HUES6 (cell line): ENCODE data around the gene TRDMT1.
"Not testable (repeated sequence)": the region's sequence is repeated elsewhere in the genome, so short reads cannot be mapped to it uniquely, and the experiment has no call there.

Source experiments
- H3K27ac ChIP-seq: 2 replicates; pipeline ENCODE4 v1.7.0; 2013; ENCODE audit warnings: low read depth, mild to moderate bottlenecking, low read length, inconsistent platforms
- H3K27me3 ChIP-seq: 2 replicates; pipeline ENCODE4 v1.6.1; 2013; ENCODE audit warnings: low read length; ENCODE audit not compliant: control insufficient read depth, insufficient read depth
- H3K36me3 ChIP-seq: 2 replicates; pipeline ENCODE4 v1.6.1; 2013; ENCODE audit warnings: low read length; ENCODE audit not compliant: control insufficient read depth, insufficient read depth
- H3K4me1 ChIP-seq: 2 replicates; pipeline ENCODE4 v1.6.1; 2013; ENCODE audit warnings: low read length; ENCODE audit not compliant: control insufficient read depth, insufficient read depth
- H3K4me3 ChIP-seq: 2 replicates; pipeline ENCODE4 v1.5.1; 2013; ENCODE audit warnings: low read depth, low read length
- H3K9ac ChIP-seq: one replicate; pipeline ENCODE4 v1.6.1; 2013; ENCODE audit warnings: mild to moderate bottlenecking, low read length
- H3K9me3 ChIP-seq: 2 replicates; pipeline ENCODE4 v1.6.1; 2013; ENCODE audit warnings: low read depth, low read length; ENCODE audit not compliant: control insufficient read depth, insufficient read depth

TRDMT1 gene

DNA sequence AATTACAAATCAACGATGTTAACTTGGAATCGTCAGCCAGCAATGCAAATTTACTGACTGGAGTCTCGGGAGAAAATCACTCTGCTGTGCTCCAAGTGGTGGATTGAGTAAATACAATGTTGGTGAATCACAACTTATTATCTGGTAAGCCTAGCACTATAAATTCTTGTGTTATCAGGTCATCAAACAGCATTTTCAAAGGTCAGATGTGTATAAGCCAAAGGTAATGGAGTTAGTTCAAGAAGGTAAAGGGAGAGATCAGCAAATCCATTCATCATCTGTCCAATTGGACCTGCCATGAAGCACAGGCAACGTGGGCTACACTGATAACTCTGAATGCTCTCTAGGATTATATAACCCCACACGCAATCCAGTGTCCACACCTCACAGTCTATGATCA, 85.8 kb downstream of the TRDMT1 start:
- no peak overlapping the region for H3K27ac ChIP-seq
- H3K4me3 ChIP-seq: no peak overlapping the region
- H3K9me3 ChIP-seq: no peaks in the 10 kb centered on the region
- no peaks in the 10 kb centered on the region for H3K36me3 ChIP-seq
- H3K27me3 ChIP-seq: no peaks in the 10 kb centered on the region
- H3K4me1 ChIP-seq: peaks cover 3% of the 10 kb centered on the region; the same call in 1 of the 2 replicates
- no peak overlapping the region for H3K9ac ChIP-seq

DNA sequence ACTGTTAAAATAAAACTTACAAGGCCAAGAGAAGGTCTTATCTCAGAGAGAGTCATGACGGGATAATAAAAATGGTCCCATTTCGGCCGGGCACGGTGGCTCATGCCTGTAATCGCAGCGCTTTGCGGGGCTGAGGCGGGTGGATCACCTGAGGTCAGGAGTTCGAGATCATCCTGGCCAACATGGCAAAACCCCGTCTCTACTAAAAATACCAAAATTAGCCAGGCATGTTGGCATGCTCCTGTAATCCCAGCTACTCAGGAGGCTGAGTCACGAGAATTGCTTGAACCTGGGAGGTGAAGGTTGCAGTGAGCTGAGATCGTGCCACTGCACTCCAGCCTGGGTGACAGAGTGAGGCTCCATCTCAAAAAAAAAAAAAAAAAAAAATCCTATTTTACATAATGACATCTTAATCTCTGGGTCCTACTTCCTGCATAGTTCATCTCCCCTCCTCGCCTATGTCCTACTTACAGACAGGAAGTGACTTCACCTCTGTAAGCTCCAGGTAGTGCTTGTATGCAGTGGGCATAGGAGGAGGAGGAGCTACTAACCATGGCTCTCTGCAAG, 86.5 kb downstream of the TRDMT1 start:
- not testable (repeated sequence) for H3K27ac ChIP-seq, H3K4me3 ChIP-seq, H3K9ac ChIP-seq, H3K36me3 ChIP-seq, H3K4me1 ChIP-seq, H3K27me3 ChIP-seq, H3K9me3 ChIP-seq

DNA sequence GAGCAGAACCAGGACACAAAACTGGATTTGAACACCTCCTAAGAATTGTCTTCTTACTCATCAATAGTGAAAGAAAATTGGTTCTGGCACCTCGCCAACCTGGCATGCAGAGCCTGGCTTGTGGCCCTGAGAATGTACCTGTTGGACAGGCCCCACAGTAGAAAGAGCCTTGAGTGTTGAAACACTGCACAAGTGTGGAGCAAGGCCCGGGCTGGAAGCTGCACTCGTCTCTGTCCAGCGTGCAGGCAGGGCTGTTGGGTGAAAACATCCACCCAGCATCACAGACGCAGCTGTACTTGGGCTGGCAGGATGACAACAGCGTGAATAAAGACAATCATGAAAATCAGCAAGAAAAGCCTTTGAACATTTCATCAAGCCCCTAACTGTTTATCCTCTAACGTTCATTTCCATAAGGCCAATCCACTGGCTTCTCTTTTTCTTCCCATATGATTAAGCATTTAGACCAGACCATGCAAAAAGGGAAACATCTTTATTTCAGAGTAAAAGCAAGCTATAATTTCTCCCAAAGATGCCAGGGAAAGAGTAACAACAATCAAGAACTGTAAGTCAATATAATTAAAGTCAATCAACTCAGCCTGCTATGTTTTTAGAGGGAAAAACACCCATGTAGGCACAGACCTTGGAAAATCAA, 87.5 kb downstream of the TRDMT1 start:
- Histone ChIP-seq H3K4me1 (peaks cover 3% of the 10 kb centered on the region; the same call in 1 of the 2 replicates), H3K36me3 (no peaks in the 10 kb centered on the region), H3K4me3 (no peak overlapping the region), H3K27ac (no peak overlapping the region), H3K9me3 (no peaks in the 10 kb centered on the region), H3K27me3 (no peaks in the 10 kb centered on the region), H3K9ac (no peak overlapping the region)

DNA sequence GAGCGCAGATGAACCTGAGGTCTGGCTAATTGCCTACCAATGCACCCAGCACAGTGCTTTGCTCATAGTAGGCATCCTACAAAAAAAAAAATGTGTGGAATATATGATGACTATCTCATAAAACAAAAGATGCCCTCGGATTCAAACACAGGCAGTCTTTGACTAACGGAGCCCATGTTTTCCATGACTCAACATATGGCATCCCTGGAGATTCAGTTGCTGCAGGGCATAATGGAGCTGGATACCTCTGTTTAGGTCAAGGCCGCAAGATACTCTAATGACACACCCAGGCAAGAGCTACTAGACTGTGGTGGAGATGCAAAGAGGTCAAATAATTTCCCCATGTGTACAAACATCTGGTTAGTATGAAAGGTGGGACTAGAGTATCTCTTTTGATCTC, 88.1 kb downstream of the TRDMT1 start:
- Histone ChIP-seq H3K9me3 (no peaks in the 10 kb centered on the region), H3K9ac (no peak overlapping the region), H3K27me3 (no peaks in the 10 kb centered on the region), H3K4me3 (no peak overlapping the region), H3K27ac (no peak overlapping the region), H3K4me1 (peaks cover 3% of the 10 kb centered on the region; the same call in 1 of the 2 replicates), H3K36me3 (no peaks in the 10 kb centered on the region)

DNA sequence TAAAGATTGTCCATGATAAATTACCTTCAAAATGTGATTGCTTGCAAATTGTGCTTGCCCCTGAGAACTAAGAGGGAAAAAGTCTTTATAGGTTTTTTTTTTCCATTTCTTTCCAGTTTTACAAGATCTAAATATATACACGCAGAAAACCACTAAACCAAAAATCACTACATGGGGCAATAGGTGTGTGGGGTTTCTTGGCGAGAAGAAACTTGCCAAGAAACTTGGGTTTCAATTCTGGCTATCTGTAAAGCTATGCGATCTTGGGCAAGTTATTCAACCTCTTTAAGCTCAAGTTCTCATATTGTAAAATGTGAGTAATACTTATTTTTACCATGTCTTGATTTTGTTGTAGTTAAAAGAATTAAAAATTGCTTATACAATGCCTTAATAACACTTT, 88.9 kb downstream of the TRDMT1 start:
- Histone ChIP-seq H3K36me3 (no peaks in the 10 kb centered on the region), H3K9ac (no peak overlapping the region), H3K27me3 (no peaks in the 10 kb centered on the region), H3K9me3 (no peaks in the 10 kb centered on the region), H3K27ac (no peak overlapping the region), H3K4me3 (no peak overlapping the region), H3K4me1 (peaks cover 3% of the 10 kb centered on the region; the same call in 1 of the 2 replicates)

DNA sequence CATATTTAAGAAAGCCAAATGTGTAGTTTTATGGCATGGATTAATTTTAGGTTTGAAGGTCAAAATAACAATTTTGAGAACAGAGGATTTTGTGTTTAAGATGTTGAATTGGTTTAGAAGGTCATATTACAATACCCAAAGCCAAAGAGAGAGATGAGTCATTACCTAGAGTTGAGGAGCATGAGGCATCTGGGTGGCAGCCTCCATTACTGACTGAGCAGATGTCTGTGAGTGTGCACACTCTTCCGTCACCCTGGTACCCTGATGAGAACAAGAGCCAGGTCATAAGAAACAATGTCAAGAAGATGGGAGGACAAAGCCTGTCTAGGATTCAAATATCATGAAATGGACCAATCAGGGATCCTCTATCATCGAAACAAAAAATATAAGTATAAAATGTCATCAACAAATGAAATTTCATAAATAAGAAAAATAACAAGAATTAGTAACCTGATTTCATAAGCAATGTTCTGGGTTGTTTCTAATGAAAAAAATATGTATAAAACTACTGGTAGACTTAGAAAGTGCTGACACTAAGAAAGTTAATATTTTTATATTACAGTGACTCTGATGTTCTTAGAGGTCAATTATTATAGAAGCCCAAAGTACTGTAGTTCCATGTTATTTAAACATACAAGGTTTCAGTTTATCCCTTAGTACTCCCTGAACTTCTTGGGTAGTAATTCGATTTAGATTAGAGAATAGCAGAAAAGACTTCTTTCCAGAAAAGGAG, 91.8 kb downstream of the TRDMT1 start:
- Histone ChIP-seq H3K4me3 (no peak overlapping the region), H3K27ac (no peak overlapping the region), H3K36me3 (no peaks in the 10 kb centered on the region)

DNA sequence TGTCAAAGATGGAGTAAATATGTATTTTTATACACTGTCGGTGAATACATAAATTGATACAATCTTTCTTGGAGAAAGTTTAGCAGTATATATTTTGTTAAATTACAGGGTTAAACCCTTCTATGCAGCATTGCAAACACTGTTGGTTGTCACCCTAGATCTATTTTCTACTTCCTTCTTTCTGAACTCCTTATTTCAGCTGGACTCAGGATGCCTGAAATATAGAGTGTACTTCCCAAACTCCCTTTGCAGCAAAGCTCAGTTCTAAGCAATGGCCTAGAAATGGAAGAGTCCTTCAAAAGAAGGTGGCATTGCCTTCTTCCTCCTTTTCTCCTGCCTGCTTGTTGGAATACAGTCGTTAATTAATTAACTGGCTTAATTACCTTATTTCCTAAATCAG, 92.4 kb downstream of the TRDMT1 start:
- Histone ChIP-seq H3K27ac (no peak overlapping the region), H3K4me1 (no peaks in the 10 kb centered on the region), H3K9me3 (no peaks in the 10 kb centered on the region), H3K27me3 (no peaks in the 10 kb centered on the region), H3K9ac (no peak overlapping the region), H3K4me3 (no peak overlapping the region), H3K36me3 (no peaks in the 10 kb centered on the region)

More for the DNA sequence above, 91.8 kb downstream of the TRDMT1 start:
- Histone ChIP-seq H3K9me3 (no peaks in the 10 kb centered on the region), H3K4me1 (no peaks in the 10 kb centered on the region), H3K9ac (no peak overlapping the region), H3K27me3 (no peaks in the 10 kb centered on the region)

DNA sequence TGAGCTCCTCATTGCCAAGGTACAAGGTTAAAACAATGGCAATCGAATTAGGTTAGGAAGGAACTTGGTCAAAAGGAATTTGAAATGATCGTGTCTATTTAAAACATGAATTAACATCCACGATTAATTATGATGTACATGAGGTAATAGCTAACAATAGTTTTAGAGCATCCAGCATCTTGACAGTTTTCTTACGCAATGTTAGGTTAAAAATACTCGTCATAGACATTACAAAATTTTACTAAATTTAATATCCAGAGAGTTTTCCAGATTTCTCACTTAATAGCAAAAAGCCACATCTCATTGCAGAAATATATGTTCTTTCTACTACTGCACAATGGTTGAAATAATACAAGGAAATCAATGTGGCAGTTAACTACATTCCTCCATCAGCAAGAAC, 94.5 kb downstream of the TRDMT1 start:
- no peak overlapping the region for H3K27ac ChIP-seq
- H3K27me3 ChIP-seq: no peaks in the 10 kb centered on the region
- no peaks in the 10 kb centered on the region for H3K4me1 ChIP-seq
- no peak overlapping the region for H3K9ac ChIP-seq
- no peaks in the 10 kb centered on the region for H3K36me3 ChIP-seq
- no peaks in the 10 kb centered on the region for H3K9me3 ChIP-seq
- no peak overlapping the region for H3K4me3 ChIP-seq

DNA sequence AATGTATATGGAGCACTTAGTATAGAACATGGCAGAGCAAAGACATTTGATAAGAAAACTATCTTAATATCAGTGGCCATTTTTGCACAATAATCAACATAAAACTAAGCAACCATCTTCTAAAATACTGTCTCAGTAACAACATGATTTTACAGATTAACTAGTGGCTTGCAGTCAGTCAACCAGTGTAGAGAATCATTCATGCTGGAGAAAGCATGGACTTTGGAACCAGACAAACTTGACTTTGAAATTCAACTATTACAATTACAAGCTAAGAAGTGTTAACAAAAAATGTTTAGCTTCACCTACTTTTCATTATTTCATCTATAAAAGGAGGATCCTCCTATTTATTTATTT, 99.6 kb downstream of the TRDMT1 start:
- Histone ChIP-seq H3K27ac (no peak overlapping the region), H3K27me3 (no peaks in the 10 kb centered on the region), H3K9me3 (no peaks in the 10 kb centered on the region), H3K4me3 (no peak overlapping the region), H3K36me3 (no peaks in the 10 kb centered on the region), H3K4me1 (no peaks in the 10 kb centered on the region), H3K9ac (no peak overlapping the region)

DNA sequence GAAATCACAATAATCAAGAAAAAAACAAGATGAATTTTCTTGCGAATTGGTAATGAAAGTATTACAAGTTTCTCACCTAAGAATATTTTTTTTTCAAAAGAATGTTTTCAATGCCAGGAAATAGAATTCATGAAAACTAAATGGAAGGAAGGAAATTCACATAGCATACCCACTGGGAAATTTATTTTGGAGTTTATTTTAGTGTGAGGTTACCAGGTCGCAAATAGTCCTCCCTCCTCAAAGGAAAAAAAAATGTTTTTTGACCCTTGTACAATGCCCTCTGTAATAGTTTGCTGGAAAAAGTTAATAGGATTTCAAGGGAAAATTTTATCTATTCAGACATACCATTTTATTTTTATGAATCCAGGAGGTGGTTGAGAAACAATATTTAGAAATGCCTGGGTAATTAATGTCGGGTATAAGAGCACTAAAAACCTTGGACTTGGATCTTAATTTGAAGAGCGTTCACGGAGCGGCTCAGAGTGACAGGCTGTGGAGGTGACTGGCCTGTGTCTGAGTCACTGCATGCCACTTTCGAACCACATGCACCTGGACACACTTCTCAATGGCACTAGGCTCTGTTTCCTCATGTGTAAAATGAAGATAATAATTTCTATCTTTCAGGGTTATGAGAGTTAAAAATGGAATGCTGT, 100.1 kb downstream of the TRDMT1 start:
- H3K27me3 ChIP-seq: no peaks in the 10 kb centered on the region
- no peak overlapping the region for H3K9ac ChIP-seq
- no peaks in the 10 kb centered on the region for H3K36me3 ChIP-seq
- no peaks in the 10 kb centered on the region for H3K9me3 ChIP-seq
- H3K4me3 ChIP-seq: no peak overlapping the region
- H3K27ac ChIP-seq: no peak overlapping the region
- H3K4me1 ChIP-seq: no peaks in the 10 kb centered on the region

DNA sequence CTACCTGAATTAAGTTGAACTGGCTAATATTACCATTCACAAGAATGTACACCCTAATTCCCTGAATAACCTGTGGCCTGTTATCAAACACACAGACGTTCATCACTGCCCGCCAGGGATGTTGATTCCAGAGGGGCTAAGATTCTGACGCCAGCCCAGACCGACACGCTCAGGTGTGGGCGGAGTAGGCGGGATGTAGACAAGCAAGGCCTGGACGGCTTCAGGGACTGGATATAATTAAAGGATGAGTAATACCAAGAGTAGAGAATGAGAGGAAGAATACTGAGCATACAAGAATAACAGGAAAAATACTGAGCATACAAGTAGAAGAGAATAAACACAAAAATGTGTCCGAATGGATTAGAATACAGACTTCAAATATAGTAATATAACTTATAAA, 100.9 kb downstream of the TRDMT1 start:
- H3K27me3 ChIP-seq: no peaks in the 10 kb centered on the region
- H3K27ac ChIP-seq: no peak overlapping the region
- no peaks in the 10 kb centered on the region for H3K9me3 ChIP-seq

More for the DNA sequence above, 100.9 kb downstream of the TRDMT1 start:
- Histone ChIP-seq H3K9ac (no peak overlapping the region), H3K4me1 (no peaks in the 10 kb centered on the region), H3K36me3 (no peaks in the 10 kb centered on the region), H3K4me3 (no peak overlapping the region)
